GM23248 (cell line): Measurements from ENCODE around the gene NFIA. TPM values are rescaled to one million over a fixed set of nuclear protein-coding genes. Genes with fewer than 3 reads are reported as not detected.
A peak's percentile ranks its signal among the peaks of the same experiment; 100 is the strongest.

Source experiments
- DNase-seq: peaks from one replicate; pipeline ENCODE4 v3.0.0-alpha.2; 2015
- H2AFZ ChIP-seq: fragments of 200-600 bp; sonication (generic); 2 replicates; pipeline ENCODE4 v1.6.1; 2016; ENCODE audit warnings: antibody characterized with exemption
- H3F3A ChIP-seq: fragments of 200-600 bp; sonication (generic); 2 replicates; pipeline ENCODE4 v1.6.1; 2016; ENCODE audit warnings: mild to moderate bottlenecking, antibody characterized with exemption, mixed run types; ENCODE audit not compliant: insufficient read depth
- H3K27ac ChIP-seq: fragments of 200-600 bp; sonication (generic); 2 replicates; pipeline ENCODE4 v1.5.1; 2016; ENCODE audit warnings: mild to moderate bottlenecking
- H3K27me3 ChIP-seq: fragments of 200-600 bp; sonication (generic); replicated peaks from 2 replicates; pipeline ENCODE4 v1.6.1; 2016; ENCODE audit warnings: mild to moderate bottlenecking; ENCODE audit not compliant: insufficient read depth
- H3K36me3 ChIP-seq: fragments of 200-600 bp; sonication (generic); 2 replicates; pipeline ENCODE4 v1.6.1; 2016; ENCODE audit warnings: low read depth, mild to moderate bottlenecking
- H3K4me1 ChIP-seq: fragments of 200-600 bp; sonication (generic); 2 replicates; pipeline ENCODE4 v1.6.1; 2016; ENCODE audit warnings: mild to moderate bottlenecking; ENCODE audit not compliant: insufficient read depth
- H3K4me2 ChIP-seq: fragments of 200-600 bp; sonication (generic); one replicate; pipeline ENCODE4 v1.6.1; 2016; ENCODE audit warnings: mild to moderate bottlenecking; ENCODE audit not compliant: unreplicated experiment
- H3K4me3 ChIP-seq: fragments of 200-600 bp; sonication (generic); 2 replicates; pipeline ENCODE4 v1.5.1; 2016; ENCODE audit warnings: mild to moderate bottlenecking
- H3K79me2 ChIP-seq: fragments of 200-600 bp; sonication (generic); 2 replicates; pipeline ENCODE4 v1.6.1; 2016; ENCODE audit warnings: mild to moderate bottlenecking; ENCODE audit not compliant: insufficient read depth
- H3K9ac ChIP-seq: fragments of 200-600 bp; sonication (generic); 2 replicates; pipeline ENCODE4 v1.6.1; 2016; ENCODE audit warnings: mild to moderate bottlenecking
- H3K9me2 ChIP-seq: fragments of 200-600 bp; sonication (generic); 2 replicates; pipeline ENCODE4 v1.6.1; 2016; ENCODE audit warnings: mixed run types, mild to moderate bottlenecking, moderate library complexity; ENCODE audit not compliant: insufficient read depth
- H3K9me3 ChIP-seq: fragments of 200-600 bp; sonication (generic); one replicate; pipeline ENCODE4 v1.6.1; 2017; ENCODE audit warnings: low read depth
- H4K20me1 ChIP-seq: fragments of 200-600 bp; sonication (generic); 2 replicates; pipeline ENCODE4 v1.6.0; 2016; ENCODE audit not compliant: insufficient read depth
- EZH2 ChIP-seq: fragments of 200-600 bp; sonication (generic); IDR thresholded peaks from 2 replicates; pipeline ENCODE4 v1.6.1; 2018; ENCODE audit warnings: antibody characterized with exemption, mild to moderate bottlenecking; ENCODE audit not compliant: insufficient read depth, poor library complexity, severe bottlenecking
- EZH2phosphoT487 ChIP-seq: fragments of 200-600 bp; sonication (generic); IDR thresholded peaks from 2 replicates; pipeline ENCODE4 v1.6.1; 2018; ENCODE audit warnings: antibody characterized with exemption, moderate library complexity, mild to moderate bottlenecking, low read depth; ENCODE audit not compliant: insufficient read depth
- WGBS, 2 experiments: methylation state at CpG; one replicate each; pipeline ENCODE4 v1.1.6; 2015 to 2017; ENCODE audit warnings: low lambda C conversion rate in 2 of 2, low coverage in 1 of 2; ENCODE audit errors: missing lambda C conversion rate in 2 of 2; 5-methylcytosine and 5-hydroxymethylcytosine counted together
- in situ Hi-C: fragments of 300-500 bp; cut with MboI; formaldehyde crosslinking; loops from 2 replicates; pipeline ENCODE4 v1.15.0; 2020
- polyA plus RNA-seq: library from polyadenylated mRNA; unstranded; fragments of >200 nt; fragmentation: Nextera tagmentation; extraction: Ambion mirVana; gene quantifications from 2 replicates; pipeline ENCODE4 v1.2.1, GENCODE V29; 2016
- total RNA-seq: library from RNA; depleted of rRNA; stranded (reverse); fragments of >200 nt; shearing (Covaris generic); gene quantifications from 2 replicates; pipeline ENCODE4 v1.2.3, GENCODE V29; 2014

The NFIA gene
- total and polyA plus RNA-seq, 2 experiments from 2014 or later: 3.4 to 8.8 TPM

DNA sequence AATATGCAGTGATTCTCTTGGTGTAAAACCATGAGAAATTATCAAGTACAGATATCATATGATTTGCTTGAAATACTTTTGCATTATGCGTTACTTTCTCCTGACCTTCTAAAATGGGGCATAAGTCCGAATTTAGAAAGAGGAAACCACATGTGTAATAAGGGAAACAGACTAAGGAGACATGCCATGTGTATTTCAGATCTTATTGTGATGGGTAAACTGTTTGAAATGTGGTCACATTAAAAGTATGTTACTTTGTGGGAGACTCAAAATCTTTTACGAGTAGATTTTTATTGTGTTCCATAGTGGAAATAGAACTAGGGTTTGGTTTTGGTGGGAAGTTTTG lies 173.0 kb downstream of the NFIA start:
- Histone ChIP-seq H3K4me3 (peak overlapping the region; percentile 66), H3K79me2 (no peaks in the 10 kb centered on the region), H3K36me3 (no peaks in the 10 kb centered on the region), H2AFZ (peak overlapping the region; percentile 77; the same call in 1 of the 2 replicates), H3K9ac (peak overlapping the region; percentile 39; the same call in 1 of the 2 replicates), H3K4me1 (peaks cover 11% of the 10 kb centered on the region; the same call in 1 of the 2 replicates), H3K4me2 (peak overlapping the region; percentile 86), H4K20me1 (no peaks in the 10 kb centered on the region), H3K9me3 (no peaks in the 10 kb centered on the region), H3F3A (no peaks in the 10 kb centered on the region), H3K27me3 (no peaks in the 10 kb centered on the region), H3K9me2 (no peaks in the 10 kb centered on the region), H3K27ac (no peak overlapping the region)
- 94 to 98% methylated on average over 3 of the region's 3 CpGs for WGBS, 2 experiments
- no peak for DNase-seq
- TF ChIP-seq EZH2 (no peak), EZH2phosphoT487 (no peak)
- in situ Hi-C loops: no loop called here

DNA sequence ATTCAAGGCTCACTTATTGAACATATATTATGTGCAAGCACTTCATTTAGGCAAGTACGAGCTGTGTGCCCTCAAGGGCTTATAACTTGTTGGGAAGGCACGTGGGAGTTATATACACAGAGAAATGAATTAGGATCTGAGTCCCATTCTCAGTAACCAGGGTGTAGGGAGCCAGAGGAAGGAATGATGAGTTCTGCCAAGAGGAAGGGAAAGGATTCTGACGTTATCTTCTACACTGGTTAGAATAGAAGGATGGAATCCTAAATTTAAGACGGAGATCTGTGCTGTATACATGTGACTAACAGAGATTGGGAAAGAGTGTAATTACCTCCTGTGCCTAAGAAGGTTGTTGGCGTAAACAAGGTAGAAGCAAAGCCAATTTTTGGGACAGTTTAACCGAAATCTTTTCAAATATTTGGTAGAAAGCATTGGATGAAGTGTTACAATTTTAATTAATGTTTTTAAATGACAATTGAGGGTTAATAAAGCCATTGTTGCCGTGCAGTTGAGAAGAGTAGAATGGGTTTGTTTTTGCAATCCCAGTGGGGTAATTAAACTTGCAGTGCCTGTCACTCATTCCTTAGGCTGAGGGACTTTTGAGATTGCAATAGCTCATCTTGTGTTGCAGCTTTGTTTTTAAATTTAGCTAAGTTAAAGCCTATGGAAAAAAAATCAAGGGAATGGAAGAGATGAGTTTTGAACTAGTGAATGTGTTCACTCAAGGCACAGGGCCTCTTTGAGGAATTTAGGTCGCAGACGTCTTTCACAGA lies 177.2 kb downstream of the NFIA start:
- peak; percentile 27 for DNase-seq
- peaks cover 7% of the 10 kb centered on the region; the same call in 1 of the 2 replicates for H3K4me1 ChIP-seq

DNA sequence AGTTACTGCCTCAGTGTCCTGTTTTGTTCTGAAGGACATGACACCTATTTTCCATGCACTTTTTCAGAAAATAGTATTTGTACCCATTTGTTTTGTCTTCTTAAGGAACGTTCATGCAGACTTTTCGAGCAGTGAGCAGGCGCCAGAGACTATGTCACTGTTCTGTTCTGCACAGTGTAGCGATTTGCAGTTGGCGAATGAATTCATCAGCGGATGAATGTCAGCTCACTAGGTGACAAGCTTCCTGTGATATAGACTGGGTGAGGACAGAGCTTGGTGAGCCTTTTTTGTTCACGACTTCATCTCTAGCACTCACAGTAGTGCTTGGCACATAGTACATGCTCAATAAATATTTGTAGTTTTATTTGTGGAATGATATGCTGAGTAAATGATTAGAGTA lies 177.8 kb downstream of the NFIA start:
- H3K9me2 ChIP-seq: no peaks in the 10 kb centered on the region
- no peaks in the 10 kb centered on the region for H3K9me3 ChIP-seq
- no peaks in the 10 kb centered on the region for H3K36me3 ChIP-seq
- no peak overlapping the region for H3K9ac ChIP-seq
- 90 to 93% methylated on average over 7 of the region's 7 CpGs for WGBS, 2 experiments
- no peak overlapping the region for H3K4me3 ChIP-seq
- H3K27ac ChIP-seq: no peak overlapping the region
- H3K79me2 ChIP-seq: no peaks in the 10 kb centered on the region
- no peak for DNase-seq
- H3K4me1 ChIP-seq: peaks cover 1% of the 10 kb centered on the region; the same call in 1 of the 2 replicates
- H3K4me2 ChIP-seq: no peak overlapping the region
- no peaks in the 10 kb centered on the region for H4K20me1 ChIP-seq
- no peaks in the 10 kb centered on the region for H3K27me3 ChIP-seq
- no peak for TF ChIP-seq EZH2phosphoT487
- TF ChIP-seq EZH2: no peak
- no peaks in the 10 kb centered on the region for H3F3A ChIP-seq
- in situ Hi-C loops: no loop called here
- no peak overlapping the region for H2AFZ ChIP-seq

More for the DNA sequence above, 177.2 kb downstream of the NFIA start:
- Histone ChIP-seq H3K9me2 (no peaks in the 10 kb centered on the region), H3K27ac (no peak overlapping the region), H3F3A (no peaks in the 10 kb centered on the region), H3K9me3 (no peaks in the 10 kb centered on the region), H4K20me1 (no peaks in the 10 kb centered on the region), H3K36me3 (no peaks in the 10 kb centered on the region), H3K9ac (no peak overlapping the region), H3K27me3 (no peaks in the 10 kb centered on the region), H2AFZ (no peak overlapping the region), H3K79me2 (no peaks in the 10 kb centered on the region), H3K4me2 (no peak overlapping the region), H3K4me3 (no peak overlapping the region)
- in situ Hi-C loops: no loop called here
- 28 to 35% methylated on average over 9 of the region's 9 CpGs for WGBS, 2 experiments
- TF ChIP-seq EZH2phosphoT487 (no peak), EZH2 (no peak)

DNA sequence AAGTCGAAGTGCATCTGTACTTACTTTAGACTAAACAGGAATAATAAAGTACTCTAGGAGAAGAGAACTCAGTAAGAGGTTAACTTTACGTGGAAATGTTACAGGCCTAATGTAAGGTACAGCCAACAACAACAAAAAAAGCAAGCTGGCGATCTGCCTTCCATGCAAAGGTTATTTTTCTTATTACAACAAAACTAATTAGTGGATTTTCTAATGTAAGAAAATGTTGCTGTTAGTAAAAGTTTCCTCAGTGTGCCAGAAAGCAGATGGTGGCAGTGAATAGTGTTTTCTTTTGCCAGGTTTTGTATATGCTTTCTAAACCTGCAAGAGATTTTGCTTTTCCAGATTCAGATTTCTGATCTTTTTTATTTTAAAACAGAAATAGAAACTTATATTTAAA lies 179.2 kb downstream of the NFIA start:
- no peaks in the 10 kb centered on the region for H3K4me1 ChIP-seq
- H2AFZ ChIP-seq: no peak overlapping the region
- TF ChIP-seq EZH2: no peak
- TF ChIP-seq EZH2phosphoT487: no peak
- H3F3A ChIP-seq: no peaks in the 10 kb centered on the region
- no peak overlapping the region for H3K9ac ChIP-seq
- no peak for DNase-seq
- H3K4me3 ChIP-seq: no peak overlapping the region
- H3K9me2 ChIP-seq: no peaks in the 10 kb centered on the region
- no peaks in the 10 kb centered on the region for H3K27me3 ChIP-seq
- no peaks in the 10 kb centered on the region for H3K36me3 ChIP-seq
- H3K9me3 ChIP-seq: no peaks in the 10 kb centered on the region
- no peak overlapping the region for H3K27ac ChIP-seq
- no peaks in the 10 kb centered on the region for H3K79me2 ChIP-seq
- no peak overlapping the region for H3K4me2 ChIP-seq
- 76 to 77% methylated on average over 3 of the region's 3 CpGs for WGBS, 2 experiments
- no peaks in the 10 kb centered on the region for H4K20me1 ChIP-seq
- in situ Hi-C loops: no loop called here
